ENCODE data around the gene FAM209B. TPM values are rescaled to one million over a fixed set of nuclear protein-coding genes. Genes with fewer than 3 reads are reported as not detected.

The FAM209B gene
- total RNA-seq, 1 experiment from 2014 or later = not detected

Other genes starting within 250 kb of the FAM209B start
- gene FAM210B, start 174.3 kb upstream of the FAM209B start, total RNA-seq (2014; rRNA removed; shearing (Covaris generic)) = 5.7 and 6.7 TPM in 2 replicates
- 115 and 137 TPM in 2 replicates for gene AURKA, start 141.0 kb upstream of the FAM209B start, total RNA-seq (2014; rRNA removed; shearing (Covaris generic))
- gene CSTF1, start 140.6 kb upstream of the FAM209B start, total RNA-seq (2014; rRNA removed; shearing (Covaris generic)) = 44.1 and 45.2 TPM in 2 replicates
- gene CASS4, start 121.0 kb upstream of the FAM209B start, total RNA-seq (2014; rRNA removed; shearing (Covaris generic)) = 0.09 and 0.17 TPM in 2 replicates
- gene RTF2, start 64.6 kb upstream of the FAM209B start, total RNA-seq (2014; rRNA removed; shearing (Covaris generic)) = 81.7 and 87.3 TPM in 2 replicates
- gene FAM209A, start 8.5 kb upstream of the FAM209B start, total RNA-seq (2014; rRNA removed; shearing (Covaris generic)) = not detected in 2 replicates
- gene TFAP2C, start 96.1 kb downstream of the FAM209B start, total RNA-seq (2014; rRNA removed; shearing (Covaris generic)) = 4.5 and 7.7 TPM in 2 replicates